DND-41 (cell line): ENCODE measurements around the gene FBXO41.

ENCODE experiments used
- ATAC-seq: fragments of 200-7000 bp; cut with Tn5 transposase; 3 replicates; pipeline ENCODE4 v1.9.1; 2021; ENCODE audit warnings: low read depth; ENCODE audit not compliant: insufficient read depth
- DNase-seq: peaks from one replicate; pipeline ENCODE4 v3.0.0-alpha.2; 2020
- H2AFZ ChIP-seq: 2 replicates; pipeline ENCODE4 v1.6.0; 2012; ENCODE audit warnings: low read depth, low read length
- H3K27ac ChIP-seq: 2 replicates; pipeline ENCODE4 v1.5.1; 2012; ENCODE audit warnings: low read length, inconsistent platforms
- H3K27me3 ChIP-seq: fragments of 200-600 bp; sonication (generic); 2 replicates; pipeline ENCODE4 v1.6.0; 2012; ENCODE audit warnings: low read length, mild to moderate bottlenecking, inconsistent platforms; ENCODE audit not compliant: insufficient read depth, poor library complexity
- H3K36me3 ChIP-seq: 2 replicates; pipeline ENCODE4 v1.5.1; 2012; ENCODE audit warnings: low read length, inconsistent platforms; ENCODE audit not compliant: insufficient read depth
- H3K4me1 ChIP-seq: 2 replicates; pipeline ENCODE4 v1.5.1; 2012; ENCODE audit warnings: mild to moderate bottlenecking, low read length; ENCODE audit not compliant: insufficient read depth
- H3K4me2 ChIP-seq: 2 replicates; pipeline ENCODE4 v1.6.0; 2012; ENCODE audit warnings: mild to moderate bottlenecking, moderate library complexity, low read length, inconsistent platforms; ENCODE audit not compliant: insufficient read depth
- H3K4me3 ChIP-seq, 2 experiments: fragments of 200-600 bp in 1 of 2; shearing (Covaris generic) in 1 of 2; 2 replicates each; pipeline ENCODE4 v1.5.1; 2012 to 2016; ENCODE audit warnings: inconsistent platforms in 2 of 2, low read length in 2 of 2, mild to moderate bottlenecking in 2 of 2, low read depth in 1 of 2, moderate library complexity in 1 of 2
- H3K79me2 ChIP-seq: 2 replicates; pipeline ENCODE4 v1.6.0; 2012; ENCODE audit warnings: low read length, inconsistent platforms; ENCODE audit not compliant: insufficient read depth
- H3K9ac ChIP-seq: 2 replicates; pipeline ENCODE4 v1.6.0; 2012; ENCODE audit warnings: low read depth, mild to moderate bottlenecking, inconsistent platforms, low read length, moderate library complexity
- H3K9me3 ChIP-seq: 2 replicates; pipeline ENCODE4 v1.5.1; 2012; ENCODE audit warnings: low read length, moderate library complexity, mild to moderate bottlenecking, inconsistent platforms; ENCODE audit not compliant: insufficient read depth, severe bottlenecking
- H4K20me1 ChIP-seq: 2 replicates; pipeline ENCODE4 v1.6.0; 2012; ENCODE audit warnings: low read length; ENCODE audit not compliant: insufficient read depth
- EZH2 ChIP-seq: IDR thresholded peaks from 3 replicates; pipeline ENCODE4 v1.6.1; 2012; ENCODE audit warnings: borderline replicate concordance, low read depth, mild to moderate bottlenecking, moderate library complexity, low read length, inconsistent platforms; ENCODE audit not compliant: severe bottlenecking
- TF ChIP-seq, protein P1 (sequence below): IDR thresholded peaks from 2 replicates; pipeline ENCODE4 v1.5.1; 2012; ENCODE audit warnings: borderline replicate concordance, low read length, moderate library complexity, mild to moderate bottlenecking; ENCODE audit not compliant: poor library complexity, severe bottlenecking; ENCODE audit errors: extremely low read depth

Gene FBXO41

DNA sequence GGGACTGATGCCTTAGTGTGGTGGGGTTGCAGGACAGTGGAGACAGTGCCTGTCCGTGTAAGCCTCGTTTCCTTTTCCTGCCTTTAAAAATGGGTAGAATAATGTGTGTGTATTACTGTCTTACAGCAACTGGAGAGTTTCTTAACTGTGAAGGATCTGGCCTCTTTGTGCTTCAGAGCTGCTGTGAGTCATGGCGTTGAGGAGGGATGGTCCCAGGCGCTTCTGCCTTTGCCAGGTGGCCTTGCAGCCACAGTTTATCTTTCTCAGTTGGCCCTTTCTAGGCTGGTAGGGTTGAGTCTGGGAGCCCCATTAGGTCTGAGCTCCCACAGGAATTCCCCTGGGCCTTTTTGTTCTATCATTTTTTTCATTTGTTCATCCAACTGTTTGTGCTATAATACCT lies 60.5 kb downstream of the FBXO41 start:
- Histone ChIP-seq H3K27ac (no peak overlapping the region), H3K36me3 (peaks cover 99% of the 10 kb centered on the region)

DNA sequence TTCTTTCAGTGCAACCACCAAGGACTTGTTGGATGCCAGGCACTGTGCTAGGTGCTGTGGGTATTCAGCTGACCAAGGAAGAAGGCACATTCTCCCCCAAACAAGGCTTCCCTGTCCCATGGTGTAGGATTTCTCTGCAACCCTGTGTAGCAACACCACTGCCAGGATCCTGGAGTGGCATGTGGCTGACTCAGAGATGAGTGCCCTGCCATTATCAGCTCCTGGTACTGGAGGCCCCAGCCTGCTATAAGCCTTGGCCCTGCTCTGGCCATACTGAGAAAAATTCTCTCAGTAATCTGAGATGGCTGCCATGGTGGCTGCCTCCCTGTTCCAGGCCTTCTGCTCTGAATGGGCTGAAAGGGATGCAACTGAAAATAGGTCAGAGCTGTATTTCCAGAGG lies 66.0 kb downstream of the FBXO41 start:
- Histone ChIP-seq H3K4me3 (no peak overlapping the region), H3K4me2 (no peak overlapping the region), H3K9ac (no peak overlapping the region), H3K9me3 (no peaks in the 10 kb centered on the region), H4K20me1 (peaks cover 19% of the 10 kb centered on the region; the same call in 1 of the 2 replicates), H3K36me3 (peaks cover 51% of the 10 kb centered on the region), H3K79me2 (peaks cover 54% of the 10 kb centered on the region), H3K27me3 (no peaks in the 10 kb centered on the region), H3K4me1 (peaks cover 22% of the 10 kb centered on the region), H3K27ac (no peak overlapping the region), H2AFZ (no peak overlapping the region)
- ATAC-seq (no peak), DNase-seq (no peak)
- TF ChIP-seq, protein P1, sequence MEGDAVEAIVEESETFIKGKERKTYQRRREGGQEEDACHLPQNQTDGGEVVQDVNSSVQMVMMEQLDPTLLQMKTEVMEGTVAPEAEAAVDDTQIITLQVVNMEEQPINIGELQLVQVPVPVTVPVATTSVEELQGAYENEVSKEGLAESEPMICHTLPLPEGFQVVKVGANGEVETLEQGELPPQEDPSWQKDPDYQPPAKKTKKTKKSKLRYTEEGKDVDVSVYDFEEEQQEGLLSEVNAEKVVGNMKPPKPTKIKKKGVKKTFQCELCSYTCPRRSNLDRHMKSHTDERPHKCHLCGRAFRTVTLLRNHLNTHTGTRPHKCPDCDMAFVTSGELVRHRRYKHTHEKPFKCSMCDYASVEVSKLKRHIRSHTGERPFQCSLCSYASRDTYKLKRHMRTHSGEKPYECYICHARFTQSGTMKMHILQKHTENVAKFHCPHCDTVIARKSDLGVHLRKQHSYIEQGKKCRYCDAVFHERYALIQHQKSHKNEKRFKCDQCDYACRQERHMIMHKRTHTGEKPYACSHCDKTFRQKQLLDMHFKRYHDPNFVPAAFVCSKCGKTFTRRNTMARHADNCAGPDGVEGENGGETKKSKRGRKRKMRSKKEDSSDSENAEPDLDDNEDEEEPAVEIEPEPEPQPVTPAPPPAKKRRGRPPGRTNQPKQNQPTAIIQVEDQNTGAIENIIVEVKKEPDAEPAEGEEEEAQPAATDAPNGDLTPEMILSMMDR = no peak
- no peak for TF ChIP-seq EZH2

More for the DNA sequence above, 60.5 kb downstream of the FBXO41 start:
- no peaks in the 10 kb centered on the region for H3K9me3 ChIP-seq
- TF ChIP-seq EZH2 = no peak
- TF ChIP-seq, protein P1 = no peak
- no peaks in the 10 kb centered on the region for H3K4me1 ChIP-seq
- H4K20me1 ChIP-seq = peaks cover 13% of the 10 kb centered on the region
- no peak overlapping the region for H3K4me3 ChIP-seq
- H3K9ac ChIP-seq = no peak overlapping the region
- ATAC-seq = no peak
- H3K27me3 ChIP-seq = no peaks in the 10 kb centered on the region
- no peak overlapping the region for H2AFZ ChIP-seq
- H3K79me2 ChIP-seq = peaks cover 3% of the 10 kb centered on the region; the same call in 1 of the 2 replicates
- H3K4me2 ChIP-seq = no peak overlapping the region
- DNase-seq = no peak

DNA sequence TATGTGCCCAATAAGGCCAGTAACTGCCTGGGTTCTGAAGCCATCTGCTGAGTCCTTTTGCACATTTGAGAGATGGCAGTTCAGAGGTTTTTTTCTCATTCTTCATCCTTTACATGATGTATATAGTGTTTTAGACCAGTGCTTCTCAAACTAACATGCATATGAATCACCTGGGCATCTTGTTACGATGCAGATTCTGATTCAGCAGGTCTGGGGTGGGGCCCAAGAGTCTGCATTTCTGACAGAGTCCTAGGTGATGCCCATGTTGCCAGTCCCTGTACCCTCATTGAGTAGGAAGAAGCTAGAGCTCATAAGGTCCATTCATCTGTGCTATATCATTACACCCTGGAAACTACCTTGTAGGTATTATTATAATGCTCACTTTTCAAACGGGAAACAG lies 66.5 kb downstream of the FBXO41 start:
- Histone ChIP-seq H3K4me3 (no peak overlapping the region), H3K4me2 (no peak overlapping the region), H3K9me3 (no peaks in the 10 kb centered on the region), H3K4me1 (peaks cover 26% of the 10 kb centered on the region), H4K20me1 (peaks cover 18% of the 10 kb centered on the region; the same call in 1 of the 2 replicates), H2AFZ (no peak overlapping the region), H3K36me3 (peaks cover 46% of the 10 kb centered on the region), H3K79me2 (peaks cover 54% of the 10 kb centered on the region), H3K27me3 (no peaks in the 10 kb centered on the region), H3K27ac (no peak overlapping the region), H3K9ac (no peak overlapping the region)
- no peak for DNase-seq
- ATAC-seq = no peak
- TF ChIP-seq EZH2 = no peak
- TF ChIP-seq, protein P1 = no peak

DNA sequence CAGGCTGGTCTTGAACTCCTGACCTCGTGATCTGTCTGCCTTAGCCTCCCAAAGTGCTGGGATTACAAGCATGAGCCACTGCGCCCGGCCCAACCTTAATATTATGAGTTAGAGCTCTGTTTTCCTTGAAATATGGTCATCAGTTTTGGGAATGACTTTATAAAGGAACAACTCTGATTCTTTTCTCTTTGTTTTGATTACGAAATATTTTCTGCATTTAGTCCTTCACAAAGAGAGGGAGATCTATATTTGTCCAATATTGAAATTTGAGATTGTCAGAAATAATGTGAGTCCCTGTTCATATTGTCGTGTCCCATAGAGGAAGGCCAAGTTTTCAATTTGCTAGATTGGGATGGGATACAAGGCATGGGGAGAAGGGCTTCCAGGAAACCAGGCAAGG lies 67.1 kb downstream of the FBXO41 start:
- no peak overlapping the region for H3K27ac ChIP-seq
- no peak for TF ChIP-seq EZH2
- ATAC-seq = no peak

More for the DNA sequence above, 67.1 kb downstream of the FBXO41 start:
- Histone ChIP-seq H3K9ac (no peak overlapping the region), H3K36me3 (peaks cover 40% of the 10 kb centered on the region), H4K20me1 (peaks cover 18% of the 10 kb centered on the region; the same call in 1 of the 2 replicates), H3K79me2 (peaks cover 54% of the 10 kb centered on the region), H3K4me3 (no peak overlapping the region), H3K4me2 (no peak overlapping the region), H3K4me1 (peaks cover 33% of the 10 kb centered on the region), H2AFZ (no peak overlapping the region), H3K27me3 (no peaks in the 10 kb centered on the region), H3K9me3 (no peaks in the 10 kb centered on the region)
- DNase-seq = no peak
